Measurements from ENCODE around the gene KCNIP4.

The KCNIP4 gene

DNA sequence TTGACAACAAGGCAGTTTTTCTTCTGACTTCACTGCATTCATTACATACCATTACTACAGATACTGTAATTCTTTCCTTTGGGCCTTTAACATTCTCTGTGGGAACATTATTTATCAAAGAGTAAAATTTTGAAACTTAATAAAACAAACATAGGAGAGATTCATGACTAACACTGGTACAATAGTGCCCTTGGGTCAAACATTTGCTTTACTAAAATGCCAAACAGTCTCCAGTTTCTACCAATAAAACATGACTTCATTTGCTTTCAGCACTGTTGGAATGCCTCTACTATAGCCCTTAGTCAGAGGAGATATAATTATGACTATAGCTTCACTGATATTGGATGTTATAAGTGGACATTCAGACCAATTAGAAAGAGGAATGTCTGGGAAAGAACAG lies 766.9 kb downstream of the KCNIP4 start:
- Histone ChIP-seq H3K23ac (ENCODE audit: low read length) (no peak overlapping the region), H2BK120ac (ENCODE audit: low read depth, low read length) (no peak overlapping the region), H3K36me3 (ENCODE audit: control insufficient read depth, insufficient read depth, low read length) (no peaks in the 10 kb centered on the region), H2BK15ac (replicated peaks; ENCODE audit: low read depth) (no peak overlapping the region), H2BK5ac (ENCODE audit: low read length) (no peak overlapping the region), H2AK5ac (ENCODE audit: low read length) (no peak overlapping the region), H3K9ac (ENCODE audit: low read length) (no peak overlapping the region), H3K27ac (ENCODE audit: low read depth, low read length) (no peak overlapping the region), H4K8ac (ENCODE audit: low read depth, low read length) (no peak overlapping the region), H3K27me3 (ENCODE audit: insufficient read depth, low read length, poor library complexity) (no peaks in the 10 kb centered on the region), H3K4me1 (ENCODE audit: control insufficient read depth, low read depth, low read length) (no peaks in the 10 kb centered on the region), H3K4me2 (ENCODE audit: low read length) (no peak overlapping the region), H3K4me3 (ENCODE audit: low read length) (no peak overlapping the region), H3K4ac (ENCODE audit: low read depth, low read length) (no peak overlapping the region), H3K56ac (ENCODE audit: low read length) (no peak overlapping the region), H4K5ac (ENCODE audit: low read length) (no peak overlapping the region), H3K79me2 (ENCODE audit: control insufficient read depth, insufficient read depth, low read length) (no peaks in the 10 kb centered on the region), H3K18ac (ENCODE audit: low read length) (no peak overlapping the region), H3K79me1 (ENCODE audit: low read length) (no peaks in the 10 kb centered on the region)
- no peak for DNase-seq

DNA sequence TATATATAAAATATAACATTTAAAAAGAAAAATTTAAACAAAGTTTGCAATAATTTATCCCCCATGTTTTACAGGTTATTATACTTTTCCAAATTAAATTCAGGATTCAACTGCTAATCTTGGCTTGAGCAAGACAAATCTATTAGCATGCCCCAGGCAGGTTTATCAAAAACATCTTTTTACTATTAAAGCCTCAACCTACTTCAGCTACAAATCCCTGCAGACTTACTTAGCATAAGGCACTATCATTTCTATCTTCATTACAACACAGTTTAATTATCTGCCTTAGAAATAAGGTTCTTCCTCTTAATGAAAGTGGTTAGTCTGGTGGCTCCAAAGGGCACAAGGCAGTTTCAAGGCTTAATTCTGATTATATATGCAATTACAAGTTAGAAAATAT lies 770.7 kb downstream of the KCNIP4 start:
- Histone ChIP-seq H3K4ac (ENCODE audit: low read depth, low read length) (no peak overlapping the region), H3K18ac (ENCODE audit: low read length) (no peak overlapping the region), H4K8ac (ENCODE audit: low read depth, low read length) (no peak overlapping the region), H3K23ac (ENCODE audit: low read length) (no peak overlapping the region), H2BK5ac (ENCODE audit: low read length) (no peak overlapping the region), H3K4me1 (ENCODE audit: control insufficient read depth, low read depth, low read length) (no peaks in the 10 kb centered on the region), H3K27me3 (ENCODE audit: insufficient read depth, low read length, poor library complexity) (no peaks in the 10 kb centered on the region), H4K5ac (ENCODE audit: low read length) (no peak overlapping the region), H2AK5ac (ENCODE audit: low read length) (no peak overlapping the region), H3K4me3 (ENCODE audit: low read length) (no peak overlapping the region), H2BK120ac (ENCODE audit: low read depth, low read length) (no peak overlapping the region), H3K27ac (ENCODE audit: low read depth, low read length) (no peak overlapping the region), H3K79me1 (ENCODE audit: low read length) (no peaks in the 10 kb centered on the region), H3K4me2 (ENCODE audit: low read length) (no peak overlapping the region), H3K36me3 (ENCODE audit: control insufficient read depth, insufficient read depth, low read length) (no peaks in the 10 kb centered on the region), H3K56ac (ENCODE audit: low read length) (no peak overlapping the region), H2BK15ac (replicated peaks; ENCODE audit: low read depth) (no peak overlapping the region), H3K9ac (ENCODE audit: low read length) (no peak overlapping the region), H3K79me2 (ENCODE audit: control insufficient read depth, insufficient read depth, low read length) (no peaks in the 10 kb centered on the region)
- no peak for DNase-seq

DNA sequence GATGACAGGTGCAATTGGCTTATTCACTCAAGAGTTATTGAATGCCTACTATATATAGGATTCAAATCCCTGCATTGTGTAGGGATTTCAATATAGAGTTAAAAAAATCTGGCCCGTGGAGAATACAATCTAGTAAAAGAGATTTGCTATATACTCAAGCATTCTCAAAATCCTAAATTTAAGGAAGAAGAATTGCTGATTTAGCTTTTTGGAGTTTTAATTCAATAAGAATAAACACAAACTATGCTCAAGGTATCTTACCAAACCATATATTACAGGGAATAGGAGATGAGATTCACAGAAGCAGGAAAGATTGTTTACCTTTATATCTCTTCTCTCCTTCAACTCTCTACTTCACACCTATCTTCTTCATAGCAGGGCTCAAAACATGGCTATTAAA lies 771.5 kb downstream of the KCNIP4 start:
- Histone ChIP-seq H3K56ac (ENCODE audit: low read length) (no peak overlapping the region), H3K9ac (ENCODE audit: low read length) (no peak overlapping the region), H2BK15ac (replicated peaks; ENCODE audit: low read depth) (no peak overlapping the region), H3K36me3 (ENCODE audit: control insufficient read depth, insufficient read depth, low read length) (no peaks in the 10 kb centered on the region), H3K4me2 (ENCODE audit: low read length) (no peak overlapping the region), H2BK120ac (ENCODE audit: low read depth, low read length) (no peak overlapping the region), H3K23ac (ENCODE audit: low read length) (no peak overlapping the region), H4K5ac (ENCODE audit: low read length) (no peak overlapping the region), H2BK5ac (ENCODE audit: low read length) (no peak overlapping the region), H3K79me1 (ENCODE audit: low read length) (no peaks in the 10 kb centered on the region), H3K79me2 (ENCODE audit: control insufficient read depth, insufficient read depth, low read length) (no peaks in the 10 kb centered on the region), H3K27ac (ENCODE audit: low read depth, low read length) (no peak overlapping the region), H4K8ac (ENCODE audit: low read depth, low read length) (no peak overlapping the region), H3K4ac (ENCODE audit: low read depth, low read length) (no peak overlapping the region), H3K4me3 (ENCODE audit: low read length) (no peak overlapping the region), H3K27me3 (ENCODE audit: insufficient read depth, low read length, poor library complexity) (no peaks in the 10 kb centered on the region), H3K18ac (ENCODE audit: low read length) (no peak overlapping the region), H3K4me1 (ENCODE audit: control insufficient read depth, low read depth, low read length) (no peaks in the 10 kb centered on the region), H2AK5ac (ENCODE audit: low read length) (no peak overlapping the region)
- no CpG with 5 or more reads among the region's 1 CpG for WGBS (ENCODE audit: extremely low coverage, insufficient coverage, low lambda C conversion rate)
- DNase-seq = no peak

DNA sequence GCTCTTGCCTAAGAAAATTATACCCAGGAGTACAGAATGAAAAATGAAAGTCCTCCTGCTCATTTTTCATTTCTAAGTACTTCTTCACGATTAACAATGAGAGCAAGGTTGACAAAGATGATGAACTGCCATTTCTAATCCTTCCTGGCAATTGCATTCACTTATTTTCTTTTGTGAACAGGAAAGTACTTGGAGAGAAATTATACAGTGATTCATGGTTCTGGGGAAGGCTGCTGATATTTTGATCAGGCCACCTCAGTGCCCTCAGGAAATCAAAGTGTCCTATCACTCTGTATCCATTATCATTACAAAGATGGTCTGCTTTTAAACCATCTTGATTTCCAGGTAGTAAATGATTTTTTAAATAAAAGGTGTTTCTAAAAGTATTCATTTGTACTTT lies 780.9 kb downstream of the KCNIP4 start:
- Histone ChIP-seq H3K4ac (ENCODE audit: low read depth, low read length) (no peak overlapping the region), H3K23ac (ENCODE audit: low read length) (no peak overlapping the region), H4K8ac (ENCODE audit: low read depth, low read length) (no peak overlapping the region), H3K79me2 (ENCODE audit: control insufficient read depth, insufficient read depth, low read length) (no peaks in the 10 kb centered on the region), H3K36me3 (ENCODE audit: control insufficient read depth, insufficient read depth, low read length) (no peaks in the 10 kb centered on the region), H3K27ac (ENCODE audit: low read depth, low read length) (no peak overlapping the region), H3K79me1 (ENCODE audit: low read length) (no peaks in the 10 kb centered on the region), H2BK5ac (ENCODE audit: low read length) (no peak overlapping the region), H3K56ac (ENCODE audit: low read length) (no peak overlapping the region), H4K5ac (ENCODE audit: low read length) (no peak overlapping the region), H3K18ac (ENCODE audit: low read length) (no peak overlapping the region), H3K9ac (ENCODE audit: low read length) (no peak overlapping the region), H2AK5ac (ENCODE audit: low read length) (no peak overlapping the region), H3K4me1 (ENCODE audit: control insufficient read depth, low read depth, low read length) (no peaks in the 10 kb centered on the region), H2BK15ac (replicated peaks; ENCODE audit: low read depth) (no peak overlapping the region), H2BK120ac (ENCODE audit: low read depth, low read length) (no peak overlapping the region), H3K4me2 (ENCODE audit: low read length) (no peak overlapping the region), H3K27me3 (ENCODE audit: insufficient read depth, low read length, poor library complexity) (no peaks in the 10 kb centered on the region), H3K4me3 (ENCODE audit: low read length) (no peak overlapping the region)
- no peak for DNase-seq
- WGBS (ENCODE audit: extremely low coverage, insufficient coverage, low lambda C conversion rate) = no CpG with 5 or more reads among the region's 1 CpG

DNA sequence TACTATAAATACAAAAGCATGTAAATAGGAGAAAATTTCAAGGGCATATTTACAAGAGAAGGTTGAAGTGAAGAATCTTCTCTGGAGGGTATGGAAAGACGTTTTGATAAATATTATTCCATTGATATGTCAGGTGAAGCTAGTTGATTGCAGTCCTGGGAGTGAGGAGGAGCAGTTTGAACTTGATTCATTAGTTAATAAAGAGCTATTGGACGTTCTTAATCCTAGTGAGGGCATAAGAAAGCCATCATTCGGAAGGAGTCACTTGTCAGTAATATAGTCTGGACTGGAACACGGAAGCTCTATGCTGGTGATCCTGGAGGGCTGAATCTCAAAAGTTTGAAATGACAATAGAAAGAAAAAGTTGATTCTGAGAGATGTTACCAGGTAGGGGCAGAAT lies 793.2 kb downstream of the KCNIP4 start:
- Histone ChIP-seq H3K23ac (ENCODE audit: low read length) (no peak overlapping the region), H3K79me1 (ENCODE audit: low read length) (no peaks in the 10 kb centered on the region), H3K4me2 (ENCODE audit: low read length) (no peak overlapping the region), H3K36me3 (ENCODE audit: control insufficient read depth, insufficient read depth, low read length) (no peaks in the 10 kb centered on the region), H3K27me3 (ENCODE audit: insufficient read depth, low read length, poor library complexity) (no peaks in the 10 kb centered on the region), H2BK120ac (ENCODE audit: low read depth, low read length) (no peak overlapping the region), H4K8ac (ENCODE audit: low read depth, low read length) (no peak overlapping the region), H3K18ac (ENCODE audit: low read length) (no peak overlapping the region), H3K9ac (ENCODE audit: low read length) (no peak overlapping the region), H3K4ac (ENCODE audit: low read depth, low read length) (no peak overlapping the region), H3K27ac (ENCODE audit: low read depth, low read length) (no peak overlapping the region), H2BK5ac (ENCODE audit: low read length) (no peak overlapping the region), H3K56ac (ENCODE audit: low read length) (no peak overlapping the region), H3K4me1 (ENCODE audit: control insufficient read depth, low read depth, low read length) (no peaks in the 10 kb centered on the region), H3K79me2 (ENCODE audit: control insufficient read depth, insufficient read depth, low read length) (no peaks in the 10 kb centered on the region), H4K5ac (ENCODE audit: low read length) (no peak overlapping the region), H2AK5ac (ENCODE audit: low read length) (no peak overlapping the region), H3K4me3 (ENCODE audit: low read length) (no peak overlapping the region), H2BK15ac (replicated peaks; ENCODE audit: low read depth) (no peak overlapping the region)
- WGBS (ENCODE audit: extremely low coverage, insufficient coverage, low lambda C conversion rate) = no CpG with 5 or more reads among the region's 4 CpGs
- no peak for DNase-seq

DNA sequence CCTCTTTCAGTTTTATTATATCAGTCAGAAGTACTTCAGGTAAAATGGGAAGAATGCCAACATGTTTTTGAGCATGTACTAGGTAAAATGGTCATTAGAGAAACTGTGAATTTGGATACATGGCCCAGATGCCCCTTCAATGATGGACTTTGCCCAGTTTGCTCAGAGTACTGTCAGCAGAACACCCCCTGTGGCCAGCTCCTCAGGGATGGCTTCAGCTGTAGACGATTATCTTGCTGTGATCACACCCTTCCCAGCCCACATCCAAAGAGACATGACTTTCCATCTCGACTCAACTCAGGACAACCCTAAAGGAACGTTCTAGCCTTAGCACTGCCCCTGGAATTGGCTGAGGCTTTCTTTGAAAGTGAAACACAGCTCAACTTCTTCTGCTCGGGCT lies 809.2 kb downstream of the KCNIP4 start:
- no peak overlapping the region for H3K23ac ChIP-seq (ENCODE audit: low read length)
- H3K36me3 ChIP-seq (ENCODE audit: control insufficient read depth, insufficient read depth, low read length) = no peaks in the 10 kb centered on the region
- H4K5ac ChIP-seq (ENCODE audit: low read length) = no peak overlapping the region
- H2BK15ac ChIP-seq (replicated peaks; ENCODE audit: low read depth) = no peak overlapping the region
- H3K56ac ChIP-seq (ENCODE audit: low read length) = no peak overlapping the region
- DNase-seq = no peak
- no peak overlapping the region for H2AK5ac ChIP-seq (ENCODE audit: low read length)
- no peak overlapping the region for H2BK120ac ChIP-seq (ENCODE audit: low read depth, low read length)
- no peak overlapping the region for H3K4ac ChIP-seq (ENCODE audit: low read depth, low read length)
- no peaks in the 10 kb centered on the region for H3K4me1 ChIP-seq (ENCODE audit: control insufficient read depth, low read depth, low read length)
- no peak overlapping the region for H3K9ac ChIP-seq (ENCODE audit: low read length)
- H3K27ac ChIP-seq (ENCODE audit: low read depth, low read length) = no peak overlapping the region
- H3K4me2 ChIP-seq (ENCODE audit: low read length) = no peak overlapping the region
- WGBS (ENCODE audit: extremely low coverage, insufficient coverage, low lambda C conversion rate) = no CpG with 5 or more reads among the region's 4 CpGs
- no peak overlapping the region for H4K8ac ChIP-seq (ENCODE audit: low read depth, low read length)
- no peaks in the 10 kb centered on the region for H3K79me2 ChIP-seq (ENCODE audit: control insufficient read depth, insufficient read depth, low read length)
- H2BK5ac ChIP-seq (ENCODE audit: low read length) = no peak overlapping the region
- H3K27me3 ChIP-seq (ENCODE audit: insufficient read depth, low read length, poor library complexity) = no peaks in the 10 kb centered on the region
- no peaks in the 10 kb centered on the region for H3K79me1 ChIP-seq (ENCODE audit: low read length)
- no peak overlapping the region for H3K4me3 ChIP-seq (ENCODE audit: low read length)
- no peak overlapping the region for H3K18ac ChIP-seq (ENCODE audit: low read length)
